Duodenal mucosa (tissue), 2 donors: ENCODE data around the gene MLPH.

Experiments
- H3K27ac ChIP-seq: one replicate; pipeline ENCODE4 v1.7.0; 2013; ENCODE audit warnings: low read depth, low read length
- H3K27me3 ChIP-seq, 2 donors: one replicate each; pipeline ENCODE4 v1.7.0; 2013; ENCODE audit warnings: low read length in 2 of 2, control low read depth in 1 of 2; ENCODE audit not compliant: insufficient read depth in 2 of 2, control insufficient read depth in 1 of 2
- H3K36me3 ChIP-seq, 2 donors: one replicate each; pipeline ENCODE4 v1.7.0; 2013; ENCODE audit warnings: low read length in 2 of 2, control low read depth in 1 of 2; ENCODE audit not compliant: insufficient read depth in 2 of 2, control insufficient read depth in 1 of 2
- H3K4me1 ChIP-seq, 2 donors: one replicate each; pipeline ENCODE4 v1.7.0; 2013; ENCODE audit warnings: low read length in 2 of 2, control low read depth in 1 of 2; ENCODE audit not compliant: insufficient read depth in 2 of 2, control insufficient read depth in 1 of 2
- H3K4me3 ChIP-seq, 2 donors: one replicate each; pipeline ENCODE4 v1.7.0; 2013; ENCODE audit warnings: low read length in 2 of 2, low read depth in 1 of 2
- H3K9ac ChIP-seq, 2 donors: one replicate each; pipeline ENCODE4 v1.7.0; 2013; ENCODE audit warnings: low read length in 2 of 2, low read depth in 1 of 2
- H3K9me3 ChIP-seq, 2 donors: one replicate each; pipeline ENCODE4 v1.7.0; 2013; ENCODE audit warnings: low read length in 2 of 2, control low read depth in 1 of 2; ENCODE audit not compliant: control insufficient read depth in 1 of 2

MLPH gene

GRCh38 chr2:237549643-237550415 lies 62.8 kb downstream of the MLPH start:
- H3K9ac ChIP-seq, result no peak overlapping the region
- H3K4me3 ChIP-seq, result no peak overlapping the region
- peaks cover 13% of the 10 kb centered on the region in 2 donors for H3K4me1 ChIP-seq
- H3K9me3 ChIP-seq, result no peaks in the 10 kb centered on the region
- H3K27ac ChIP-seq, result no peak overlapping the region
- no peaks in the 10 kb centered on the region for H3K27me3 ChIP-seq
- H3K36me3 ChIP-seq, result peaks cover 0 to 5% of the 10 kb centered on the region in 2 donors

DNA sequence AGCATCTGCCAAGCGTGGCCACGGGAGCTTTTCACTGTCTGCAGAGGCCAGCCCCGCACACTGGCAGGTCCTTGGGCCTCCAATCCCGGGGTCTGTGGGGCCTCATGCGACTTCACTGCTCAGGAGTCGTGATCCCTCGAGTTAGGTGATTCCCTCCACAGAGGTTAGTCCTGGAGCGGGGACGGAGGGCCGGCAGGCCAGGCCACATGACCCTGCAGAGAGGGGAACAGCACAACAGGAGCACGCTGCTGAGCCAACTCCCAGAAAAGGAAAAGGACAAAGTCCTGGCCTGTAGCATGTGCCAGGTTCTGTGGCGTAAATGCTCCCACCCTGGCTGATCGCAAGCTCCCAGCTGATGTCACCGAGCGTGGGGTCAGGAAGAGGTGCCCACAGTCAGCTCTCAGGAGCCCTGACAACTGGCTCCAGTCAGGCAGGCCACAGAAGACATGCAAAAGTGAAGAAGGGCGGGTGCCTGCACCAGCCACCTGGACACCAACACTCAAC lies 64.1 kb downstream of the MLPH start:
- H3K27ac ChIP-seq, result no peak overlapping the region
- H3K36me3 ChIP-seq, result peaks cover 2 to 5% of the 10 kb centered on the region in 2 donors

GRCh38 chr2:237552908-237553307 lies 65.9 kb downstream of the MLPH start:
- Histone ChIP-seq H3K4me1 (peaks cover 5 to 10% of the 10 kb centered on the region in 2 donors), H3K9ac (no peak overlapping the region), H3K36me3 (peaks cover 2 to 5% of the 10 kb centered on the region in 2 donors), H3K4me3 (no peak overlapping the region), H3K27me3 (no peaks in the 10 kb centered on the region), H3K27ac (no peak overlapping the region), H3K9me3 (peaks cover 6% of the 10 kb centered on the region in 2 donors)

More for the DNA sequence above, 64.1 kb downstream of the MLPH start:
- Histone ChIP-seq H3K4me1 (peaks cover 13% of the 10 kb centered on the region in 2 donors), H3K4me3 (no peak overlapping the region), H3K9ac (no peak overlapping the region), H3K9me3 (peaks cover 6% of the 10 kb centered on the region in 2 donors), H3K27me3 (no peaks in the 10 kb centered on the region)

DNA sequence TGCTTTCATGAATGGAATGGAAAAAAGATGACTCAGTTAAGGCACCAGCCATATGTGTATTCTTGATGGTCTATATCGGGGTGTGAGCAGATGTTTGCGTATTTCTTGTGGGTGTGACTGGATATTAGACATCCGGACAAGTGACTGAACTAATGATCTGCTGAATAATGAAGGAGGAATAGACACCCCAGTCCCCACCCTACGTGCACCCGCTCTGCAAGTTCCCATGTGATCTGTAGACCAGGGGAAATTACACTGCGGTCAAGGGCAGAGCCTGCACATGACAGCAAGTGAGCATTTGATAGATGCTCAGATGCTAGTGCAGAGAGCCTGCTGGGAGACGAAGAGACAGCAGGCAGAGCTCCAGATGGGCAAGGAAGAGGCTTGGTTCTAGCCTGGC lies 66.9 kb downstream of the MLPH start:
- peaks cover 6% of the 10 kb centered on the region in 2 donors for H3K9me3 ChIP-seq
- H3K36me3 ChIP-seq, result peaks cover 2 to 5% of the 10 kb centered on the region in 2 donors
- H3K27ac ChIP-seq, result no peak overlapping the region
- H3K4me3 ChIP-seq, result no peak overlapping the region
- no peaks in the 10 kb centered on the region for H3K27me3 ChIP-seq
- H3K9ac ChIP-seq, result no peak overlapping the region
- H3K4me1 ChIP-seq, result peaks cover 0 to 7% of the 10 kb centered on the region in 2 donors

GRCh38 chr2:237555560-237555959 lies 68.5 kb downstream of the MLPH start:
- peaks cover 2 to 5% of the 10 kb centered on the region in 2 donors for H3K36me3 ChIP-seq
- no peaks in the 10 kb centered on the region for H3K27me3 ChIP-seq
- H3K9me3 ChIP-seq, result peaks cover 6% of the 10 kb centered on the region in 2 donors
- H3K27ac ChIP-seq, result no peak overlapping the region
- no peak overlapping the region for H3K9ac ChIP-seq
- H3K4me1 ChIP-seq, result peaks cover 0 to 7% of the 10 kb centered on the region in 2 donors
- no peak overlapping the region for H3K4me3 ChIP-seq

GRCh38 chr2:237556773-237557632 lies 70.0 kb downstream of the MLPH start:
- Histone ChIP-seq H3K27ac (no peak overlapping the region), H3K4me1 (no peaks in the 10 kb centered on the region), H3K9me3 (peaks cover 6% of the 10 kb centered on the region in 2 donors), H3K27me3 (no peaks in the 10 kb centered on the region), H3K9ac (no peak overlapping the region), H3K4me3 (no peak overlapping the region), H3K36me3 (peaks cover 2 to 5% of the 10 kb centered on the region in 2 donors)

DNA sequence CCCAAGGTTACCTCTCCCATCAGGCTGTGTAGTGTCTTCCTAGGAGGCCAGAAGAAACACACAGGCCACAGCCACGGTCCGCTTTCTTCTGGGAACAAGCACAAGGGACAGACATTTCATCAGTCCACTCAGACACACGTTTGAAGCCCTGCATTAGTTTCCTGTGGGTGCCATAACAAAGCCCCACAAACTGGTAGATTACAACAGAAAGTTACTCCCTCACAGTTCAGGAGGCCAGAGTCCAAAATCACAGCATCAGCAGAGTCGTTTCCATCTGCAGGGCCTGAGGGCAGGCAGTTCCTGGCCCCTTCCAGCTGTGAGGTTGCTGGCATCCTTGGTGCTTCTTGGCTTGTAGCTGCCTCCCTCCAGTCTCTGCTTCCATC lies 70.6 kb downstream of the MLPH start:
- peaks cover 2 to 5% of the 10 kb centered on the region in 2 donors for H3K36me3 ChIP-seq
- no peak overlapping the region for H3K4me3 ChIP-seq
- H3K27ac ChIP-seq, result no peak overlapping the region

GRCh38 chr2:237558961-237559641 lies 72.0 kb downstream of the MLPH start:
- peaks cover 2 to 3% of the 10 kb centered on the region in 2 donors for H3K27me3 ChIP-seq
- H3K4me1 ChIP-seq, result no peaks in the 10 kb centered on the region
- H3K27ac ChIP-seq, result no peak overlapping the region
- peaks cover 0 to 2% of the 10 kb centered on the region in 2 donors for H3K36me3 ChIP-seq
- H3K9ac ChIP-seq, result no peak overlapping the region
- H3K9me3 ChIP-seq, result peaks cover 6% of the 10 kb centered on the region in 2 donors
- no peak overlapping the region for H3K4me3 ChIP-seq

More for the DNA sequence above, 70.6 kb downstream of the MLPH start:
- Histone ChIP-seq H3K4me1 (no peaks in the 10 kb centered on the region), H3K9ac (no peak overlapping the region), H3K9me3 (peaks cover 6% of the 10 kb centered on the region in 2 donors), H3K27me3 (no peaks in the 10 kb centered on the region)

DNA sequence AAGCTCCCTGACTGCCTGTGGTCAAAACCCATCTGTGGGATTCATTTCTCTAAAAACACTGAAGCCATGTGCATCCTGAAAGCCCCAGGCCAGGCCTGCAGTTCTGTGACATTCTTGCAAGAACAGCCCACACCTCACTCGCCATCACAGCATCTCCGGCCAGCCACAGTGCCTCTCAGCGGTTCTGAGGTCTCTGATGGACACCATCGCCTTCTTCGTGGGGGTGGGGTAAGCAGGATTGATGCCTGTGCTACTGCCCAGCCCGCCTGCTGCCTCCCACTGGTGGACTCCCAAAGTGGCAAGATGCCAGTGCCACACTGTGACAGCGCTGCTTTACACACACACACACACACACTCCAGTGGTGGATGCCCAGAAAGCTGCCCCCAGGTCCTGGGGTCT lies 74.2 kb downstream of the MLPH start:
- Histone ChIP-seq H3K9ac (no peak overlapping the region), H3K4me1 (no peaks in the 10 kb centered on the region), H3K4me3 (no peak overlapping the region), H3K9me3 (no peaks in the 10 kb centered on the region), H3K27ac (no peak overlapping the region), H3K27me3 (peaks cover 8 to 11% of the 10 kb centered on the region in 2 donors), H3K36me3 (no peaks in the 10 kb centered on the region)
